AG09309 (cell line): ENCODE data around the gene PHF2.

Experiments
- DNase-seq: peaks from one replicate; pipeline ENCODE4 v3.0.0-alpha.2; 2010; ENCODE audit warnings: low read depth
- H3K4me3 ChIP-seq: 2 replicates; pipeline ENCODE4 v1.5.1; 2011; ENCODE audit warnings: mild to moderate bottlenecking, low read depth, low read length, moderate library complexity; ENCODE audit not compliant: control insufficient read depth
- CTCF ChIP-seq: IDR thresholded peaks from 2 replicates; pipeline ENCODE4 v1.5.1; 2011; ENCODE audit warnings: mild to moderate bottlenecking, low read depth, low read length, inconsistent platforms; ENCODE audit not compliant: insufficient read depth, control insufficient read depth; ENCODE audit errors: missing control alignments

PHF2 gene

GRCh38 chr9:93589688-93590087 lies 13.3 kb downstream of the PHF2 start:
- no peak for TF ChIP-seq CTCF
- no peak for DNase-seq
- H3K4me3 ChIP-seq = no peak overlapping the region

DNA sequence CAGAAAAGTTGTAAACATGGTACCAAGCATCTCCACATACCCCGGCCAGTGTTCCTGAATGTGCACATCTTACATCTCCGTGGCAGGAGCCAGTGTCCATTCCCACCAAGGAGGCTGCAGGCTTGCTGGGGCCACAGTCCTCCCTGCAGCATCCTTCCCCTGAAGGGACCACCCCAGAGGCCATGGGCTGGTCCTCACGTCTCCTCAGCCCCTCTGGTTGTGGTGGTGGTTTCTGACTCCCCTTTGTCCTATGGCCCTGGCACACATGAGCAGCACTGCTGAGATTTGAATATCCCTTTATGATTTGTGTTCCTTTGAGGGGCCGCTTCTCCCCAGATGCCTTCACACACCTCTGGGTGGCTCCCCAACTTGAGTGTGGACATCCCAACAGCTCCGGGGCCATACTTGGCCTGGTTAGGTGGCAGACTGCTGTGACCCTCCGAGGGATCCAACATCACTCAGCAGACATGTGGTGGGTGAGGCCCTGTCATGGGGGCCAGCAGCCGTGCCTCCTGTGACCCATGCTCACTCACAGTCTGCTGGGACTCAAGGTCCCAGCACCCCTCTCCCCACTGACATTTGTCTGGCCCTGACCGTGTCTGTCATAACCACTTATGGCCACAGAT lies 14.3 kb downstream of the PHF2 start:
- no peak for TF ChIP-seq CTCF
- no peak overlapping the region for H3K4me3 ChIP-seq
- DNase-seq = no peak

DNA sequence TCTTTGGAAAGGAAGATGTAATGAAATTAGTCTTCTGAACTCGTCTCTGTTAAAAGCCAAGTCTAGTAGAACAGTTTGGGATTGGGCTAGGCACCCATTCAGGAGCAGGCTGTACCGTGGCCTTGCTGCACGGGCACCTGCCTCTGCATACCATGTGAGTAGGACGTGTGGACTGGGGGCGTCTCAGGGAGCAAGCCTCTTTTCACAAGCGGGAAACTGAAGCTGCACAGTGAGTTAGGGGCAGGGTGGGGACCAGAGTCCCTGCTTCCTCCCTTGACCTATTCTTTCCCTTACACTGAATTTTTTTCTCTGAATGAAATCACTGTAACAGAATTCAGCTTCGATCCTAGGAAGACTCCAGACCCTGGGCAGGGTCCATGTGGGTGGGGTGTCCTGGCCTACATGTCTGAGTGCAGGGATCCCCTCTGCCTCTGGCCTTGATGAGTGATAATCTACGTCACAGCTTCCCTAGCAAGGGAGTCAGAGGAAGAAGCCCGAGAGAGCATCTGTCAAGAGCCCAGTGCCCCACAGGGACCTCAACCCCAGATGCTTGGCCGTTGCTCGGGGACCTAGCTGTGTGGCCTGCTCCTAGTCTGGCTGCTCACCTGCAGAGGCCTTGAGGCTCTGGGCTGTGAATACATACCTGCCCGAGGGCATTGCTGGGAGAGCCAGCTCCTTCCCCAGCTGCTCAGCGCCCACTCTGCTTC lies 15.1 kb downstream of the PHF2 start:
- no peak for TF ChIP-seq CTCF
- no peak for DNase-seq
- no peak overlapping the region for H3K4me3 ChIP-seq

DNA sequence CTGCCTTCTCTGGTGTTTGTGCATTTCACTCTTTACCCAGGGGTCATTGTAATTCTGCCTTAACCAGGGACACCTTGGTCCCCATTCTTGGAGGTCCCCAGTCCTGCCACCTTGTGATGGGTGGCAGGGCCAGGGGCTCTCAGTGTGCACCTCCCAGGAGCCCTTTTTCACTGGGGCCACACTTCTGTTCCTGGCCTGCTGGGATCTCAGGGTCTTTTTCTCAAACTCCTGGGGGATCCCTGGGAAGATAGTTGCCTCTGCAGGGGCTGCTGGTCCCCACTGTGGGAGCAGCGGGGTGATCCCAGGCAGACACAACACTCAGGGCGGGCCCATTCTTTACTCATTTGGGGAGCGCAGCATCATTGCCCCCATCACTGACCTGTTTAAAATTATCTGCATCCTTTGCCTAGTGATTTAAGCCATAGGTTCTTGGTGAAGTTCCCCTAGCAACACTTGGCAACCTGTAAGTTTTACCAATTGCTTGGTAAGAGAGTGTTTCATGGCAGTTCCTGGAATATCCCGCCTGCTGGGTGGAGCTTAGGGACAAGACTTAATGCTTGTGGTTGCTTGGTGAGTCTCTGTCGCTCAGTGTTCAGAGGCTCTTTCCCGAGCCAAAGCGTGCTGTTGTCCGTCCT lies 15.7 kb downstream of the PHF2 start:
- no peak overlapping the region for H3K4me3 ChIP-seq
- DNase-seq = no peak
- TF ChIP-seq CTCF = no peak

- TF ChIP-seq CTCF = peak; percentile 13
- no peak for DNase-seq
- H3K4me3 ChIP-seq = no peak overlapping the region
Measured at GRCh38 chr9:93592643-93593021, 16.2 kb downstream of the PHF2 start.

- no peak for DNase-seq
- no peak for TF ChIP-seq CTCF
- H3K4me3 ChIP-seq = no peak overlapping the region
Measured at GRCh38 chr9:93593144-93593658, 16.8 kb downstream of the PHF2 start.
